Keratinocyte (primary cell): ENCODE measurements around the gene HEXB. TPM values are rescaled to one million over a fixed set of nuclear protein-coding genes. Genes with fewer than 3 reads are reported as not detected.

ENCODE experiments used
- DNase-seq: peaks from one replicate; pipeline ENCODE4 v3.0.0-alpha.2; 2011; ENCODE audit warnings: low read depth, missing footprints, low spot score
- FAIRE-seq: peaks from 2 replicates; lab custom pipeline; 2011; peaks lifted over from hg19 to GRCh38; lab: Jason Lieb, UNC
- H2AFZ ChIP-seq: 2 replicates; pipeline ENCODE4 v1.6.0; 2012; ENCODE audit warnings: low read length, control low read depth, inconsistent platforms; ENCODE audit not compliant: control insufficient read depth
- H3K27ac ChIP-seq: 2 replicates; pipeline ENCODE4 v1.5.1; 2011; ENCODE audit warnings: low read length; ENCODE audit not compliant: control insufficient read depth, insufficient read depth
- H3K27me3 ChIP-seq: 3 replicates; pipeline ENCODE4 v1.6.0; 2011; ENCODE audit warnings: low read length; ENCODE audit not compliant: control insufficient read depth, insufficient read depth; ENCODE audit errors: extremely low read depth
- H3K36me3 ChIP-seq, 2 experiments: 2 replicates in 1 of 2; 3 replicates in 1 of 2; pipeline ENCODE4 v1.5.1; 2011; ENCODE audit warnings: low read length in 2 of 2, mild to moderate bottlenecking in 1 of 2; ENCODE audit not compliant: control insufficient read depth in 2 of 2, insufficient read depth in 2 of 2; ENCODE audit errors: extremely low read depth in 1 of 2
- H3K4me1 ChIP-seq: 3 replicates; pipeline ENCODE4 v1.5.1; 2011; ENCODE audit warnings: low read length; ENCODE audit not compliant: control insufficient read depth, insufficient read depth; ENCODE audit errors: extremely low read depth
- H3K4me2 ChIP-seq: 3 replicates; pipeline ENCODE4 v1.6.0; 2011; ENCODE audit warnings: low read depth, low read length; ENCODE audit not compliant: control insufficient read depth, insufficient read depth; ENCODE audit errors: extremely low read depth
- H3K4me3 ChIP-seq, 3 experiments: fragments of 200-600 bp in 1 of 3; sonication (generic) in 1 of 3; 2 replicates in 2 of 3; 3 replicates in 1 of 3; pipeline ENCODE4 v1.5.1; 2011 to 2016; ENCODE audit warnings: low read length in 3 of 3, mild to moderate bottlenecking in 3 of 3, control low read depth in 2 of 3, inconsistent platforms in 1 of 3, low read depth in 1 of 3, mixed read lengths in 1 of 3, mixed run types in 1 of 3, moderate library complexity in 1 of 3; ENCODE audit not compliant: control insufficient read depth in 2 of 3, insufficient read depth in 2 of 3; ENCODE audit errors: extremely low read depth in 1 of 3
- H3K79me2 ChIP-seq: 2 replicates; pipeline ENCODE4 v1.6.0; 2012; ENCODE audit warnings: low read length; ENCODE audit not compliant: control insufficient read depth, insufficient read depth
- H3K9ac ChIP-seq: 3 replicates; pipeline ENCODE4 v1.6.0; 2011; ENCODE audit warnings: low read length; ENCODE audit not compliant: control insufficient read depth, insufficient read depth; ENCODE audit errors: extremely low read depth
- H3K9me1 ChIP-seq: 3 replicates; pipeline ENCODE4 v1.6.0; 2011; ENCODE audit warnings: low read length; ENCODE audit not compliant: control insufficient read depth, insufficient read depth; ENCODE audit errors: extremely low read depth
- H3K9me3 ChIP-seq: 2 replicates; pipeline ENCODE4 v1.5.1; 2012; ENCODE audit warnings: low read depth, low read length; ENCODE audit not compliant: control insufficient read depth
- H4K20me1 ChIP-seq: 3 replicates; pipeline ENCODE4 v1.6.0; 2011; ENCODE audit warnings: low read length; ENCODE audit not compliant: control insufficient read depth, insufficient read depth; ENCODE audit errors: extremely low read depth
- CTCF ChIP-seq, 3 experiments: IDR thresholded peaks in 1 of 3; conservative IDR thresholded peaks in 1 of 3; optimal IDR thresholded peaks in 1 of 3; 2 replicates in 2 of 3; 3 replicates in 1 of 3; pipeline versions ENCODE3 to v1.5.1; 2011; ENCODE audit warnings: low read length in 3 of 3, mild to moderate bottlenecking in 3 of 3, moderate library complexity in 2 of 3, control low read depth in 1 of 3, inconsistent platforms in 1 of 3; ENCODE audit not compliant: insufficient read depth in 2 of 3; ENCODE audit errors: extremely low read depth in 1 of 3
- EZH2 ChIP-seq: IDR thresholded peaks from one replicate; pipeline ENCODE4 v1.6.1; 2012; ENCODE audit warnings: inconsistent platforms, mild to moderate bottlenecking, low read length, moderate library complexity
- dilution Hi-C: fragments of 300-500 bp; cut with MboI; formaldehyde crosslinking; loops from one replicate; pipeline ENCODE4 v1.7.0; 2020; ENCODE audit warnings: low sequenced_read_pairs; ENCODE audit not compliant: extremely low pct_ligation_motif_present
- polyA plus RNA-seq, 5 experiments: library from polyadenylated mRNA; depleted of rRNA in 3 of 5; stranded (reverse) in 3 of 5; stranded (forward) in 1 of 5; unstranded in 1 of 5; fragments of >200 nt; gene quantifications; 1 replicate in 1 of 5; 2 replicates in 3 of 5; 3 replicates in 1 of 5; pipeline versions ENCODE4 v1.2.1 to v1.2.3, GENCODE V29; 2011 to 2012; ENCODE audit warnings: missing spikeins in 2 of 5, low read depth in 1 of 5, low replicate concordance in 1 of 5

Gene HEXB
- polyA plus RNA-seq, 1 donor (not counting 4 experiments of a cell fraction or from before 2014, with no cell fraction given), result 192 TPM

GRCh38 chr5:74667396-74667795, 17.6 kb upstream of the HEXB start:
- Histone ChIP-seq H2AFZ (no peak overlapping the region), H3K27me3 (no peaks in the 10 kb centered on the region), H3K36me3 (no peaks in the 10 kb centered on the region), H3K79me2 (no peaks in the 10 kb centered on the region), H3K4me3 (no peak overlapping the region), H3K27ac (no peak overlapping the region), H3K9me1 (no peaks in the 10 kb centered on the region), H3K4me2 (no peak overlapping the region), H3K4me1 (no peaks in the 10 kb centered on the region), H4K20me1 (no peaks in the 10 kb centered on the region), H3K9me3 (no peaks in the 10 kb centered on the region), H3K9ac (no peak overlapping the region)
- dilution Hi-C loops, result no loop called here
- no peak for TF ChIP-seq EZH2
- no peak for TF ChIP-seq CTCF (optimal IDR thresholded peaks at IDR 0.05 in 1 of 3, IDR thresholded peaks at IDR 0.05 in 1 of 3, conservative IDR thresholded peaks at IDR 0.05 in 1 of 3; ENCODE audit: extremely low read depth in 1 of 3, insufficient read depth in 2 of 3, low read length in 3 of 3)
- FAIRE-seq (no peak), DNase-seq (no peak)

- no peak overlapping the region for H2AFZ ChIP-seq
- H3K27me3 ChIP-seq, result no peaks in the 10 kb centered on the region
- dilution Hi-C loops, result no loop called here
- peaks cover 8% of the 10 kb centered on the region for H3K4me1 ChIP-seq
- DNase-seq (no peak), FAIRE-seq (no peak)
- no peak overlapping the region for H3K27ac ChIP-seq
- TF ChIP-seq CTCF (optimal IDR thresholded peaks at IDR 0.05 in 1 of 3, IDR thresholded peaks at IDR 0.05 in 1 of 3, conservative IDR thresholded peaks at IDR 0.05 in 1 of 3; ENCODE audit: extremely low read depth in 1 of 3, insufficient read depth in 2 of 3, low read length in 3 of 3), result no peak
- no peak for TF ChIP-seq EZH2
- no peaks in the 10 kb centered on the region for H3K79me2 ChIP-seq
- no peaks in the 10 kb centered on the region for H3K36me3 ChIP-seq
- H3K9me3 ChIP-seq, result no peaks in the 10 kb centered on the region
- no peak overlapping the region for H3K9ac ChIP-seq
- no peaks in the 10 kb centered on the region for H4K20me1 ChIP-seq
- H3K4me2 ChIP-seq, result no peak overlapping the region
- H3K9me1 ChIP-seq, result no peaks in the 10 kb centered on the region
- no peak overlapping the region for H3K4me3 ChIP-seq
Measured at GRCh38 chr5:74669821-74670220, 15.2 kb upstream of the HEXB start.
